SIG-M5 (cell line): ENCODE measurements around the gene PRKAR2B.
"Not testable (repeated sequence)": the region's sequence is repeated elsewhere in the genome, so short reads cannot be mapped to it uniquely, and the experiment has no call there.

ENCODE experiments used
- DNase-seq: peaks from one replicate; lab custom pipeline; 2025; lab: John Stamatoyannopoulos, UW

Gene PRKAR2B

GRCh38 chr7:107078517-107078966 lies 34.0 kb downstream of the PRKAR2B start:
- DNase-seq = no peak

- DNase-seq = no peak
Observed at GRCh38 chr7:107079212-107079940, 34.9 kb downstream of the PRKAR2B start.

GRCh38 chr7:107080099-107080505 lies 35.6 kb downstream of the PRKAR2B start:
- no peak for DNase-seq

- DNase-seq = no peak
Observed at GRCh38 chr7:107080533-107080932, 36.0 kb downstream of the PRKAR2B start.

GRCh38 chr7:107085180-107085579 lies 40.7 kb downstream of the PRKAR2B start:
- no peak for DNase-seq

- DNase-seq = no peak
Observed at GRCh38 chr7:107089627-107090026, 45.1 kb downstream of the PRKAR2B start.

- DNase-seq = no peak
Observed at GRCh38 chr7:107090457-107090856, 46.0 kb downstream of the PRKAR2B start.

GRCh38 chr7:107091306-107091705 lies 46.8 kb downstream of the PRKAR2B start:
- DNase-seq = no peak

GRCh38 chr7:107093671-107094070 lies 49.2 kb downstream of the PRKAR2B start:
- not testable (repeated sequence) for DNase-seq

GRCh38 chr7:107099154-107099553 lies 54.6 kb downstream of the PRKAR2B start:
- not testable (repeated sequence) for DNase-seq

- DNase-seq = no peak
Observed at GRCh38 chr7:107100824-107101223, 56.3 kb downstream of the PRKAR2B start.

GRCh38 chr7:107103369-107103768 lies 58.9 kb downstream of the PRKAR2B start:
- DNase-seq = no peak

GRCh38 chr7:107104801-107105200 lies 60.3 kb downstream of the PRKAR2B start:
- DNase-seq = no peak

- no peak for DNase-seq
Observed at GRCh38 chr7:107105591-107106245, 61.2 kb downstream of the PRKAR2B start.

- no peak for DNase-seq
Observed at GRCh38 chr7:107108793-107109371, 64.4 kb downstream of the PRKAR2B start.

- no peak for DNase-seq
Observed at GRCh38 chr7:107109955-107110354, 65.5 kb downstream of the PRKAR2B start.

GRCh38 chr7:107111196-107111595 lies 66.7 kb downstream of the PRKAR2B start:
- DNase-seq = no peak

GRCh38 chr7:107113866-107114265 lies 69.4 kb downstream of the PRKAR2B start:
- DNase-seq = no peak

- DNase-seq = no peak
Observed at GRCh38 chr7:107115114-107115513, 70.6 kb downstream of the PRKAR2B start.

GRCh38 chr7:107115762-107116540 lies 71.4 kb downstream of the PRKAR2B start:
- DNase-seq = no peak

- no peak for DNase-seq
Observed at GRCh38 chr7:107118109-107118900, 73.8 kb downstream of the PRKAR2B start.
